GM19455 (cell line): Measurements from ENCODE around the gene TIAM2.

Experiments
- ATAC-seq: cut with Tn5 transposase; IDR thresholded peaks from one replicate; pipeline ENCODE4 v1.9.1; 2021; ENCODE audit not compliant: unreplicated experiment

TIAM2 gene

DNA sequence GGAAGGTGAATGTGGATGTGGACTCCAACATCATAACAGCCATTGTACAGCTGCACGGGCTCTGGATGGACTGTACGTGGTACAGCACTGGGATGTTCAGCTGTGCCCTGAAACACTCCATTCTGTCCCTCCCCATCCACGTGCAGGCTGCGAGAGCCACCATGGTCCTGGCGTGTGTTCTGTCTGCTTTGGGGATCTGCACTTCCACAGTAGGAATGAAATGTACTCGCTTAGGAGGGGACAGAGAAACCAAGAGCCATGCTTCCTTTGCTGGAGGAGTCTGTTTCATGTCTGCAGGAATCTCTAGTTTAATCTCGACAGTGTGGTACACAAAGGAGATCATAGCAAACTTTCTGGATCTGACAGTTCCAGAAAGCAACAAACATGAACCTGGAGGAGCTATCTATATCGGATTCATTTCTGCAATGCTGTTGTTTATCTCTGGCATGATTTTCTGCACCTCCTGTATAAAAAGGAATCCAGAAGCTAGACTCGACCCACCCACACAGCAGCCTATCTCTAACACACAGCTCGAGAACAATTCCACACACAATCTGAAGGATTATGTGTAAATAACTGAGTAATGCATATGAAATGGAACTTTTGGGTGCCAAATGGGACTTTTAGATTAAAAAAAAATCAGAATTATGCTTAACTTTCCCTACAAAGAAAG, 280.8 kb downstream of the TIAM2 start:
- no peak for ATAC-seq

GRCh38 chr6:155276638-155277037, 281.5 kb downstream of the TIAM2 start:
- ATAC-seq = no peak

DNA sequence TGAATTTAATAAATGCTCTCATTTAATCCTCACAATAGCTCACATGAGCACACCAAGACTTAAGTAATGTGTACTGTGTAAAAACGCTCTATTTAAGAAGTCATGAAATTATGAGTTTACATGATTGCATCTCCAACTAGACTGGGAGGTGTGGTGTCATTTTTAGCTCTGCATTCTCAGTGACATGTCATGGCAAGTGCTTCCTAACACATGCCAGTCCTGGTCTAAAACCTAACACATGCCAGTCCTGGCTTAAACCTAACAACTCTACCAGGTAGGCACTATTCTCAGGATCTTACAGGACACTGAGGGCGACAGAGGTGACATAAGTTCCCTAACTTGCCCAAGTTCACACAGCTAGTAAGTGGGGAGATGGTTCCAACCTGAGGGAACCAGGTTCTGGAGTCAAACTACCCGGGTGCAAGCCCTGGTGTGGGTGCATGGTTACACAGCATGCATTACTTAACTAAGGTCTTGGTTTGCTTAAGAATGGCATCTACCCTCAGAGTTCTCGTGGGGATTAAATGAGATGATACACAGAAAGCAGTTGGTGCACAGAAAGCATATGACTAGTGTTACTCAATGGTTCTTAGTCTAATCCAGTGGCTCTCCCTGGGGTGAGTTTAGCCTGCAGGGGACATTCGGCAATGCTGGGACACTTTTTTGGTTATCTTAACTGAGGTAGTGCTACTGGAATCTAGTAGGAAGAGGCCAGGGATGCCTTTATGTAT, 283.4 kb downstream of the TIAM2 start:
- no peak for ATAC-seq

DNA sequence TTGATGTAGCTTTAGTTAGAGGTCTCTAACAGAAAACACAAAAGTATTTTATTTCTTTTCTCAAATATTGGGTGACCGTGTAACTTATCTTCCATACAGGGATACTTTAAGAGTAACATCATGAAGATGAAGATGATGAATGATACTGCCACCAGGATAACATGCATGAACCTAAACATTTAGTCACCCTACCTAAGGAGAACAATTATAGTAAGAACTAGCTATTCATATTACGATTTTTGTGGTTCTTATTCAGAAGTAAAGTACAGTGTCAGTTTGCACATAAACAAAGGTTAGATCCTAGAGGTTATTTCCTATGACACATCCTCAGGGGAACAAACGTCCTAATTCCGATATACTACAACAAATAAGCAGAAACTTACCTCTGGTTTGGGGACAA, 289.7 kb downstream of the TIAM2 start:
- no peak for ATAC-seq

DNA sequence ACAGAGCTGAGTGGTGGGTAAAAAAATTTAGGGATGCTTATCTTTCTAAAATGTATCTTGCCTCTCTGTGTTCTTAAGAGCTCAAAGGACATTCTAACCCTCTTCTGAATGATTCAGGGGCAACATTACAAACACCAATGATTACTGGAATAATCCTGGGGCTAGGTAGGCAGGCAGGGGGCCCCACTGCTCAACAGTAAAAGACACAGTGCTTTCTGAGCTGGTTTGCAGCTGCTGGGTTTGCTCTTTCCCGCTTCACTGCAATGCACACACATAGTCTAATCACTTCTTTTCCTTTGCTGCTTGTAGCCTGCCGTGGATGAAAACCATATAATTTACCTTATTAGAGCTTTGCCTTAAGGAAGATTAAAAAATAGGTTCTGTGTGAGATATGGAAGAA, 292.6 kb downstream of the TIAM2 start:
- no peak for ATAC-seq

DNA sequence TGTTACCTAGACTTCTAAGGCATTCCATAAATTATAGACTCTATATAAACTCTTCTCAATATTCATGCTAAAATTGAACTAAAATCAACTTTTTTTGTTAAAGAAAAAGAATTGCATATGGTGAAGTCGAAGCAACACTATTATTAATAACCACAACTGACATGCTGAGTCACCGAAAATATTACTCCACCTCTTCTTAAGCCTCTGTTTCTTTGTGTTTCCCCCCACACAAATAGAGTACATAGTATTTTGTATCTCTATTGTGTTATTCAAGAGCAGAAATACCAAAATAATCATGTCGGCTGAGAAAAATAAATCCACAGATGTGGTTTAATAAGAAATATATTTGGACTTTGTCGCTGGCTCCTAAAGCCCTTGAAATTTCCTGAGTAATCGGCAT, 295.4 kb downstream of the TIAM2 start:
- no peak for ATAC-seq

GRCh38 chr6:155291291-155291690, 296.2 kb downstream of the TIAM2 start:
- no peak for ATAC-seq

DNA sequence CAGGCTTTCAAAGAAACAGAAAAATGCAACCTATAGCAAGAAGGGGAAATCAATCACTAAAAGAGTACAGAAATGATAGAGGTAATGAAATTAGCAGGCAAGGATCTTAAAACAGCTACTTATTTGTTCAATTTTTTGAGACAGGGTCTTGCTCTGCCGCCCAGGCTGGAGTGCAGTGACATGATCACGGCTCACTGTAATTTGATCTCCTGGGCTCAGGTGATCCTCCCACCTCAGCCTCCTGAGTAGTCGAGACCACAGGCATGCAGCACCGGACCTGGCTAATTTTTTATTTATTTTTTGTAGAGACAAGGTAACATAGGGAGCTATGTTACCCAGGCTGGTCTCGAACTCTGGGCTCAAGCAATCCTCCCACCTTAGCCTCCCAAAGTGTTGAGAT, 297.6 kb downstream of the TIAM2 start:
- ATAC-seq = no peak

DNA sequence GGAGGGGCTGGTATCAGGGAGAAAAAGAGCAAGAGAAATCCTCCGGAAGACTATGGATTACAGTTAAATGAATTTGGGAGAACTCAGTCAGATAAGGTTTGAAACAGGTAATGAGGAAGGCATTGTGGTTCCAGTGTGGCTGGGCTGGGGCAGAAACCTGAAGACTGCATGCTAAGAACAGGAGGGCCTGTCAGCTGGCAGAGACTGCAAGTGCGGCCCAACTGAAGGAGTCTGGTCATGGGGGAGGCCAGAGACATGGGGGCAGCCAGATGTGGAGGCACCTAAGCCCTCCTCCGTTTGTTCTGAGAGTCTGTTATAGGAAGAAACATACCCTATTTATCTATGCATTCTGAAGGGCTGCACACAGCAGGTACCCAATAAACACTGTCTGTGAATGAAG, 302.6 kb downstream of the TIAM2 start:
- no peak for ATAC-seq

DNA sequence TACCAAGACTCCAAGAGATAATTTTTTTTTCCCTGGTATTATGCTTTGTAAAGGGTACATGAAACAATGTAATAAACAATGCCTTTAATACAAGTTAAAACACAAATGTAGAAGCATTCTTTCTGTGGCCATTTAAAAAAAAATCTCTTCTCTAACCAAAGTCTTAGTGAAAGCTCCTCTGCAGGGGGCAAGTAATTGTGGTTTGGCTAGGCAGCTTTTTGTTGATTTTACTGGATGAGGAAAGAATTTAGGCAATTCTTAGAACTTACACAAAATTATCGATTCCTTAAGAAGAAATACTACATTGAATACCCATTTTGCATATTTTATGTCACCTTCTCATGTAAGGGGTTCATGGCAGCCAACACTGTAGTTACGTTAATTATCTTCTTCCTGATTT, 306.8 kb downstream of the TIAM2 start:
- no peak for ATAC-seq

- ATAC-seq = no peak
These were observed 308.3 kb downstream of the TIAM2 start for GRCh38 chr6:155303361-155303870.

DNA sequence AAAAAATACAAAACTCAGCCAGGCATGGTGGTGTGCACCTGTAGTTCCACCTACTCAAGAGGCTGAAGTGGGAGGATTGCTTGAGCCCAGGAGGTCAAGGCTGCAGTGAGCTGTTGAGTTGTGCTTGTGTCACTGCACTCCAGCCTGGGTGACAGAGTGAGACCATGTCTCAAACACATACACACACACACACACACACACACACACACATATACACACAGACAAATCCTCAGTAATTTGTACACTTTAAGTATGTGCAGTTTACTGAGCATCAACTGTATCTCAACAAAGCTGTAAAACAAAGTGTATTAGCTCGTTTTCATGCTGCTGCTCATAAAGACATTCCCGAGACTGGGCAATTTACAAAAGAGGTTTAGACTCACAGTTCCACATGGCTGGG, 311.8 kb downstream of the TIAM2 start:
- no peak for ATAC-seq
